HepG2 (cell line): Measurements from ENCODE around the gene USP32. TPM values are rescaled to one million over a fixed set of nuclear protein-coding genes. Genes with fewer than 3 reads are reported as not detected.

ENCODE experiments used
- ATAC-seq: fragments of 200-7000 bp; cut with Tn5 transposase; 3 replicates; pipeline ENCODE4 v1.9.1; 2020; ENCODE audit warnings: mild to moderate bottlenecking, moderate library complexity
- BruUV-seq: library from RNA; stranded (reverse); fragments of 400-500 nt; replicated peaks from 2 replicates; lab custom pipeline; 2021; lab: Mats Ljungman, UMichigan
- CTCF ChIA-PET: fragments of 300-600 bp; formaldehyde crosslinking; extraction: SDS; loops from one replicate; lab custom pipeline; 2021; ENCODE audit warnings: low total read pairs, inconsistent platforms, low intra/inter-chr PET ratio; lab: Yijun Ruan, JAX
- POLR2A ChIA-PET: fragments of 350-600 bp; sonication (Branson Sonifier 250); formaldehyde crosslinking; loops from one replicate; lab custom pipeline; 2020; ENCODE audit warnings: antibody characterized with exemption, inconsistent platforms; lab: Yijun Ruan, JAX
- DNase-seq: peaks from one replicate; pipeline ENCODE4 v3.0.0-alpha.2; 2015; ENCODE audit warnings: low spot score
- FAIRE-seq: peaks from 3 replicates; lab custom pipeline; 2011; peaks lifted over from hg19 to GRCh38; lab: Jason Lieb, UNC
- H2AFZ ChIP-seq: one replicate; pipeline ENCODE4 v1.6.1; 2011; ENCODE audit warnings: low read length, inconsistent platforms
- H3K27ac ChIP-seq: fragments of 300-600 bp; 3 replicates; pipeline ENCODE4 v1.8.0; 2011; ENCODE audit warnings: mixed run types, mild to moderate bottlenecking, mixed read lengths, low read length, inconsistent platforms; ENCODE audit not compliant: insufficient read depth; ENCODE audit errors: extremely low read length
- H3K27me3 ChIP-seq, 2 experiments: fragments of 200-600 bp in 1 of 2; 2 replicates in 1 of 2; 3 replicates in 1 of 2; pipeline versions ENCODE4 v1.6.0 to v1.8.0; 2011; ENCODE audit warnings: low read length in 2 of 2, mild to moderate bottlenecking in 2 of 2, moderate library complexity in 2 of 2, inconsistent platforms in 1 of 2; ENCODE audit not compliant: insufficient read depth in 2 of 2, control insufficient read depth in 1 of 2
- H3K36me3 ChIP-seq, 2 experiments: fragments of 200-600 bp in 1 of 2; replicated peaks in 1 of 2; 2 replicates in 1 of 2; 3 replicates in 1 of 2; pipeline versions ENCODE4 v1.5.1 to v1.8.0; 2011; ENCODE audit warnings: low read length in 2 of 2, inconsistent platforms in 1 of 2; ENCODE audit not compliant: insufficient read depth in 2 of 2, control insufficient read depth in 1 of 2
- H3K4me1 ChIP-seq: 2 replicates; pipeline ENCODE4 v1.5.1; 2012; ENCODE audit warnings: low read length, inconsistent platforms; ENCODE audit not compliant: insufficient read depth
- H3K4me2 ChIP-seq: 2 replicates; pipeline ENCODE4 v1.6.0; 2011; ENCODE audit warnings: low read depth, low read length, inconsistent platforms
- H3K4me3 ChIP-seq, 3 experiments: fragments of 200-600 bp in 1 of 3; sonication (generic), shearing (Covaris generic) in 1 of 3; replicated peaks in 1 of 3; 2 replicates each; pipeline ENCODE4 v1.5.1; 2011 to 2016; ENCODE audit warnings: low read length in 3 of 3, inconsistent platforms in 2 of 3, low read depth in 2 of 3, mild to moderate bottlenecking in 2 of 3, control low read depth in 1 of 3, mixed read lengths in 1 of 3; ENCODE audit not compliant: insufficient read depth in 1 of 3
- H3K79me2 ChIP-seq: one replicate; pipeline ENCODE4 v1.6.1; 2011; ENCODE audit warnings: low read length, inconsistent platforms; ENCODE audit not compliant: insufficient read depth
- H3K9ac ChIP-seq: 2 replicates; pipeline ENCODE4 v1.6.0; 2011; ENCODE audit warnings: mild to moderate bottlenecking, low read depth, low read length, inconsistent platforms; ENCODE audit not compliant: insufficient read depth
- H3K9me3 ChIP-seq: 2 replicates; pipeline ENCODE4 v1.5.1; 2012; ENCODE audit warnings: mild to moderate bottlenecking, low read length
- H4K20me1 ChIP-seq: 2 replicates; pipeline ENCODE4 v1.6.0; 2011; ENCODE audit warnings: inconsistent platforms, mild to moderate bottlenecking, low read length, moderate library complexity; ENCODE audit not compliant: insufficient read depth
- DMAP1 ChIP-seq: IDR thresholded peaks from 2 replicates; pipeline ENCODE4 v1.6.1; 2016
- DNMT1 ChIP-seq: sonication (generic); formaldehyde crosslinking; IDR thresholded peaks from 2 replicates; pipeline ENCODE4 v1.5.1; 2020; ENCODE audit warnings: mild to moderate bottlenecking, missing genetic modification reagents
- GPN1 ChIP-seq: sonication (generic); formaldehyde crosslinking; IDR thresholded peaks from 2 replicates; pipeline ENCODE4 v1.5.1; 2020; ENCODE audit warnings: missing genetic modification reagents, borderline replicate concordance
- ONECUT2 ChIP-seq: sonication (generic); formaldehyde crosslinking; IDR thresholded peaks from 2 replicates; pipeline ENCODE4 v1.4.0; 2020; ENCODE audit warnings: missing genetic modification reagents
- RARG ChIP-seq: sonication (generic); formaldehyde crosslinking; IDR thresholded peaks from 2 replicates; pipeline ENCODE4 v1.4.0; 2020; ENCODE audit warnings: low read depth, mild to moderate bottlenecking, missing genetic modification reagents
- RCOR2 ChIP-seq: IDR thresholded peaks from 2 replicates; pipeline ENCODE4 v1.6.1; 2016; ENCODE audit warnings: missing biosample characterization, missing genetic modification reagents
- RFX3 ChIP-seq: IDR thresholded peaks from 2 replicates; pipeline ENCODE4 v1.6.1; 2016; ENCODE audit warnings: missing biosample characterization, missing genetic modification reagents
- YY1 ChIP-seq: IDR thresholded peaks from 2 replicates; pipeline ENCODE4 v1.6.1; 2011; ENCODE audit warnings: low read length, low read depth, moderate library complexity, mild to moderate bottlenecking; ENCODE audit not compliant: insufficient read depth, insufficient replicate concordance
- ZNF549 ChIP-seq: sonication (generic); formaldehyde crosslinking; IDR thresholded peaks from 2 replicates; pipeline ENCODE4 v1.5.0; 2020; ENCODE audit warnings: missing genetic modification reagents
- ZNF674 ChIP-seq: sonication (generic); formaldehyde crosslinking; IDR thresholded peaks from 2 replicates; pipeline ENCODE4 v1.5.0; 2020; ENCODE audit warnings: low read depth, mild to moderate bottlenecking, missing genetic modification reagents
- ZNF792 ChIP-seq: IDR thresholded peaks from 2 replicates; pipeline ENCODE4 v1.6.1; 2016
- WGBS: methylation state at CpG from one replicate; pipeline ENCODE4 v1.1.6; 2017; ENCODE audit warnings: low lambda C conversion rate; 5-methylcytosine and 5-hydroxymethylcytosine counted together
- in situ Hi-C: cut with HindIII; loops from 2 replicates; pipeline ENCODE4 v1.10.0; 2017; ENCODE audit warnings: low pct_unique_long_range_greater_than_20kb; ENCODE audit not compliant: extremely low pct_ligation_motif_present
- intact Hi-C: fragments of 100-400 bp; cut with micrococcal nuclease; formaldehyde crosslinking; loops from one replicate; pipeline ENCODE4 v1.10.0; 2022; ENCODE audit not compliant: unreplicated experiment
- polyA plus RNA-seq, 8 experiments: library from polyadenylated mRNA; depleted of rRNA in 3 of 8; stranded (reverse) in 7 of 8; unstranded in 1 of 8; fragments of >200 nt; fragmentation: Illumina TruSeq in 4 of 8; extraction: Trizol in 4 of 8; gene quantifications; 2 replicates each; pipeline versions ENCODE4 v1.2.1 to v1.2.3, GENCODE V29; 2011 to 2016; ENCODE audit warnings: low read depth in 4 of 8, missing spikeins in 1 of 8, mixed read lengths in 1 of 8; ENCODE audit not compliant: insufficient read depth in 1 of 8
- total RNA-seq, 5 experiments: library from RNA; depleted of rRNA; stranded (reverse); fragments of >200 nt; fragmentation: Illumina TruSeq; extraction: Trizol; gene quantifications; 2 replicates each; pipeline ENCODE4 v1.2.3, GENCODE V29; 2016; ENCODE audit warnings: low read depth in 1 of 5
- TF ChIP-seq, protein P1 (sequence below): sonication (generic); formaldehyde crosslinking; IDR thresholded peaks from 2 replicates; pipeline ENCODE4 v1.5.0; 2020; ENCODE audit warnings: missing genetic modification reagents
- TF ChIP-seq, protein P2 (sequence below): sonication (generic); formaldehyde crosslinking; IDR thresholded peaks from 2 replicates; pipeline ENCODE4 v1.4.0; 2020; ENCODE audit warnings: missing genetic modification reagents
- TF ChIP-seq, protein P3 (sequence below): sonication (generic); formaldehyde crosslinking; IDR thresholded peaks from 2 replicates; pipeline ENCODE4 v1.5.1; 2020; ENCODE audit warnings: missing genetic modification reagents, mild to moderate bottlenecking, borderline replicate concordance
- TF ChIP-seq, protein P4 (sequence below): sonication (generic); formaldehyde crosslinking; IDR thresholded peaks from 2 replicates; pipeline ENCODE4 v1.4.0; 2020; ENCODE audit warnings: mild to moderate bottlenecking, missing genetic modification reagents

USP32 gene
- total and polyA plus RNA-seq, 2 of the 13 experiments (the other 11 are each of a cell fraction or from before 2014, with no cell fraction given), result 24.9 to 39.9 TPM

DNA sequence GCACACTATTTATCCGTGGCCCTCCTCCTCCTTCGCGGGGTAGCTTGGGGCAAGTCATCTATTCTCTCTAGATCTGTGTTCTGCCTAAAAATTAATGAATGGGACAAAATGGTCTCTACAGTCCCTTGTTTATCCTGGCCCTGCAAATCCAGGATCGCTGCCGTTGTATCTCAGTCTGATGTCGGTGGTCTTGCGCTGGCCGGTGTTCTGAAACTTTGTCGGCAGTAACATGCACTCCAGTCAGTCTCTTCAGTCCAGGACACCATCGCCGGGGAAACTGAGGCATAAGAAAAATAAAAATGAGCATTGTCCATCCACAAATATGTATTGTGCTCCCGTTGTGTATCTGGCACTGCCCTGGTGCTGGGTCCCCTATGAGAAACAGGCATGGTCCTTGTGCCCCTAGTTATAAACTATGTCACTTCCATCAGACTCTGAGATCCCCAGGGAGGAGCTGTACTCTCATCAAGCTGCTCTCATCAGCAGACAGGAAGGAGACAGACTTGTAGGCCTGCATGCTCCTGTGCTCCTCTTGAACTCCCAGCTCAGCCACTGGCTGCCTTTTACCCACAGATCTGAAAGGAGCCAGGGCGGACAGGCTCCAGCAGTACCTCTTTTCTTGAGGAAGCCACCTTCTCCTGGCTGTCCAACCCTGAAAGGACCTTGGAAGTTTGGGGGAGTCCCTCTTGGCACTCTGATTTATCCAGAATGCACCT lies 255.8 kb downstream of the USP32 start:
- H3K36me3 ChIP-seq, result no peaks in the 10 kb centered on the region
- peaks cover 4% of the 10 kb centered on the region; the same call in 1 of the 2 replicates for H4K20me1 ChIP-seq
- peak overlapping the region; percentile 93 for H3K4me2 ChIP-seq
- H3K9ac ChIP-seq, result no peak overlapping the region
- intact Hi-C loops (no loop called here), in situ Hi-C loops (no loop called here)
- FAIRE-seq (no peak), ATAC-seq (no peak), DNase-seq (no peak)
- no peaks in the 10 kb centered on the region for H3K9me3 ChIP-seq
- no peaks in the 10 kb centered on the region for H3K79me2 ChIP-seq
- H3K27ac ChIP-seq, result no peak overlapping the region
- BruUV-seq, result no TSS peak
- H3K4me1 ChIP-seq, result peaks cover 29% of the 10 kb centered on the region
- peaks cover 4 to 64% of the 10 kb centered on the region in 2 experiments for H3K27me3 ChIP-seq
- 82% methylated on average over 13 of the region's 13 CpGs for WGBS
- H3K4me3 ChIP-seq, result no peak overlapping the region
- ChIA-PET POLR2A (no interaction called here), CTCF (no interaction called here)
- H2AFZ ChIP-seq, result no peak overlapping the region
- TF ChIP-seq RARG (CRISPR knock-in tag), result no peak
- no peak for TF ChIP-seq RCOR2 (CRISPR knock-in tag)
- TF ChIP-seq ZNF549 (CRISPR knock-in tag), result no peak
- TF ChIP-seq, protein P1, sequence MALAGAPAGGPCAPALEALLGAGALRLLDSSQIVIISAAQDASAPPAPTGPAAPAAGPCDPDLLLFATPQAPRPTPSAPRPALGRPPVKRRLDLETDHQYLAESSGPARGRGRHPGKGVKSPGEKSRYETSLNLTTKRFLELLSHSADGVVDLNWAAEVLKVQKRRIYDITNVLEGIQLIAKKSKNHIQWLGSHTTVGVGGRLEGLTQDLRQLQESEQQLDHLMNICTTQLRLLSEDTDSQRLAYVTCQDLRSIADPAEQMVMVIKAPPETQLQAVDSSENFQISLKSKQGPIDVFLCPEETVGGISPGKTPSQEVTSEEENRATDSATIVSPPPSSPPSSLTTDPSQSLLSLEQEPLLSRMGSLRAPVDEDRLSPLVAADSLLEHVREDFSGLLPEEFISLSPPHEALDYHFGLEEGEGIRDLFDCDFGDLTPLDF, result no peak
- TF ChIP-seq GPN1 (CRISPR knock-in tag), result no peak
- TF ChIP-seq ONECUT2, result no peak
- TF ChIP-seq, protein P2, sequence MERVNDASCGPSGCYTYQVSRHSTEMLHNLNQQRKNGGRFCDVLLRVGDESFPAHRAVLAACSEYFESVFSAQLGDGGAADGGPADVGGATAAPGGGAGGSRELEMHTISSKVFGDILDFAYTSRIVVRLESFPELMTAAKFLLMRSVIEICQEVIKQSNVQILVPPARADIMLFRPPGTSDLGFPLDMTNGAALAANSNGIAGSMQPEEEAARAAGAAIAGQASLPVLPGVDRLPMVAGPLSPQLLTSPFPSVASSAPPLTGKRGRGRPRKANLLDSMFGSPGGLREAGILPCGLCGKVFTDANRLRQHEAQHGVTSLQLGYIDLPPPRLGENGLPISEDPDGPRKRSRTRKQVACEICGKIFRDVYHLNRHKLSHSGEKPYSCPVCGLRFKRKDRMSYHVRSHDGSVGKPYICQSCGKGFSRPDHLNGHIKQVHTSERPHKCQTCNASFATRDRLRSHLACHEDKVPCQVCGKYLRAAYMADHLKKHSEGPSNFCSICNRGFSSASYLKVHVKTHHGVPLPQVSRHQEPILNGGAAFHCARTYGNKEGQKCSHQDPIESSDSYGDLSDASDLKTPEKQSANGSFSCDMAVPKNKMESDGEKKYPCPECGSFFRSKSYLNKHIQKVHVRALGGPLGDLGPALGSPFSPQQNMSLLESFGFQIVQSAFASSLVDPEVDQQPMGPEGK (CRISPR knock-in tag), result no peak
- TF ChIP-seq DMAP1 (CRISPR knock-in tag), result 0 out of 2 replicates have a peak, but pooled peaks have one; percentile 1
- no peak for TF ChIP-seq ZNF674
- TF ChIP-seq, protein P3, sequence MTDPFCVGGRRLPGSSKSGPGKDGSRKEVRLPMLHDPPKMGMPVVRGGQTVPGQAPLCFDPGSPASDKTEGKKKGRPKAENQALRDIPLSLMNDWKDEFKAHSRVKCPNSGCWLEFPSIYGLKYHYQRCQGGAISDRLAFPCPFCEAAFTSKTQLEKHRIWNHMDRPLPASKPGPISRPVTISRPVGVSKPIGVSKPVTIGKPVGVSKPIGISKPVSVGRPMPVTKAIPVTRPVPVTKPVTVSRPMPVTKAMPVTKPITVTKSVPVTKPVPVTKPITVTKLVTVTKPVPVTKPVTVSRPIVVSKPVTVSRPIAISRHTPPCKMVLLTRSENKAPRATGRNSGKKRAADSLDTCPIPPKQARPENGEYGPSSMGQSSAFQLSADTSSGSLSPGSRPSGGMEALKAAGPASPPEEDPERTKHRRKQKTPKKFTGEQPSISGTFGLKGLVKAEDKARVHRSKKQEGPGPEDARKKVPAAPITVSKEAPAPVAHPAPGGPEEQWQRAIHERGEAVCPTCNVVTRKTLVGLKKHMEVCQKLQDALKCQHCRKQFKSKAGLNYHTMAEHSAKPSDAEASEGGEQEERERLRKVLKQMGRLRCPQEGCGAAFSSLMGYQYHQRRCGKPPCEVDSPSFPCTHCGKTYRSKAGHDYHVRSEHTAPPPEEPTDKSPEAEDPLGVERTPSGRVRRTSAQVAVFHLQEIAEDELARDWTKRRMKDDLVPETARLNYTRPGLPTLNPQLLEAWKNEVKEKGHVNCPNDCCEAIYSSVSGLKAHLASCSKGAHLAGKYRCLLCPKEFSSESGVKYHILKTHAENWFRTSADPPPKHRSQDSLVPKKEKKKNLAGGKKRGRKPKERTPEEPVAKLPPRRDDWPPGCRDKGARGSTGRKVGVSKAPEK (CRISPR knock-in tag), result 0 out of 2 replicates have a peak, but pooled peaks have one; percentile 1
- TF ChIP-seq YY1, result no peak
- TF ChIP-seq DNMT1, result no peak
- TF ChIP-seq, protein P4, sequence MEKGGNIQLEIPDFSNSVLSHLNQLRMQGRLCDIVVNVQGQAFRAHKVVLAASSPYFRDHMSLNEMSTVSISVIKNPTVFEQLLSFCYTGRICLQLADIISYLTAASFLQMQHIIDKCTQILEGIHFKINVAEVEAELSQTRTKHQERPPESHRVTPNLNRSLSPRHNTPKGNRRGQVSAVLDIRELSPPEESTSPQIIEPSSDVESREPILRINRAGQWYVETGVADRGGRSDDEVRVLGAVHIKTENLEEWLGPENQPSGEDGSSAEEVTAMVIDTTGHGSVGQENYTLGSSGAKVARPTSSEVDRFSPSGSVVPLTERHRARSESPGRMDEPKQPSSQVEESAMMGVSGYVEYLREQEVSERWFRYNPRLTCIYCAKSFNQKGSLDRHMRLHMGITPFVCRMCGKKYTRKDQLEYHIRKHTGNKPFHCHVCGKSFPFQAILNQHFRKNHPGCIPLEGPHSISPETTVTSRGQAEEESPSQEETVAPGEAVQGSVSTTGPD (CRISPR knock-in tag), result no peak
- TF ChIP-seq ZNF792 (CRISPR knock-in tag), result no peak
- no peak for TF ChIP-seq RFX3 (CRISPR knock-in tag)
